GM18505 (cell line): ENCODE data around the gene CLCN2.

Experiments used
- ATAC-seq: cut with Tn5 transposase; IDR thresholded peaks from one replicate; pipeline ENCODE4 v1.9.1; 2021; ENCODE audit not compliant: unreplicated experiment
- POLR2A ChIP-seq: IDR thresholded peaks from 4 replicates; pipeline ENCODE4 v1.6.1; 2011; ENCODE audit warnings: borderline replicate concordance; ENCODE audit not compliant: insufficient read depth, insufficient read length; ENCODE audit errors: extremely low read depth

CLCN2 gene

GRCh38 chr3:184308744-184309143, 52.7 kb downstream of the CLCN2 start:
- no peak for TF ChIP-seq POLR2A
- ATAC-seq, result no peak

GRCh38 chr3:184307915-184308314, 53.5 kb downstream of the CLCN2 start:
- no peak for ATAC-seq
- TF ChIP-seq POLR2A, result no peak

- no peak for ATAC-seq
- no peak for TF ChIP-seq POLR2A
Measured at GRCh38 chr3:184306341-184306972, 54.9 kb downstream of the CLCN2 start.

GRCh38 chr3:184305577-184305976, 55.8 kb downstream of the CLCN2 start:
- TF ChIP-seq POLR2A, result no peak
- no peak for ATAC-seq

- ATAC-seq, result no peak
- TF ChIP-seq POLR2A, result no peak
Measured at GRCh38 chr3:184300378-184300720, 61.1 kb downstream of the CLCN2 start.

- ATAC-seq, result no peak
- no peak for TF ChIP-seq POLR2A
Measured at GRCh38 chr3:184299488-184300377, 61.7 kb downstream of the CLCN2 start.

GRCh38 chr3:184298759-184299487, 62.5 kb downstream of the CLCN2 start, which contains the start of gene PSMD2:
TSS of gene PSMD2 (plus strand) at chr3:184299241. CDS start at chr3:184299267, 26 bp downstream.
- TF ChIP-seq POLR2A, result peak; percentile 79
- ATAC-seq, result peak; percentile 92

GRCh38 chr3:184296616-184297015, 64.8 kb downstream of the CLCN2 start:
- TF ChIP-seq POLR2A, result no peak
- ATAC-seq, result no peak
